Measurements from ENCODE around the gene OR5D18. TPM values are rescaled to one million over a fixed set of nuclear protein-coding genes. Genes with fewer than 3 reads are reported as not detected.
"Not testable (repeated sequence)": the region's sequence is repeated elsewhere in the genome, so short reads cannot be mapped to it uniquely, and the experiment has no call there.

OR5D18 gene
- total and polyA plus RNA-seq, 2 experiments from 2014 or later, result not detected

DNA sequence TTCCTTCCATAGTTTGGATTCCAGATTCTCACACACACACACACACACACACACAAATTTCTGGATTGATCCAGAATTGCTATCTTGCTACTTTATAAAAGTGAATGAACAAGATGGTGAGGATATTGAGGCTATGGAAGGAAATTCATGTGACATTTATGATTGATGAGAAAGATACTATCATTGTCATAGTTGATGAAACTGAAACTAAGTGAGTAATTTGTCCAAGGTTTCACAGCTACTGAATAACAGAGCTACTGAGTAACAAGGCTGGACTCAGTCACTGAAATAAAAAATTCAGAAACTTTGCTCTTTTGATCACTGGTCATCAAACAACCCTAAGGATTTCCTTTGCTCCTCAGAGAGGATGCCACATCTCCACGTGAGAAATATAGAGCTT lies 35.3 kb downstream of the OR5D18 start:
- Mint-ChIP-seq H3K36me3 (ENCODE audit: low read depth) (peaks cover 20% of the 10 kb centered on the region; the same call in 2 of the 3 replicates), H3K9me3 (peaks cover 87% of the 10 kb centered on the region), H3K27me3 (ENCODE audit: insufficient read depth, low read depth, poor library complexity) (no peaks in the 10 kb centered on the region), H3K4me1 (no peaks in the 10 kb centered on the region), H3K27ac (no peak overlapping the region), H3K4me3 (no peak overlapping the region)
- TF ChIP-seq, protein P1, sequence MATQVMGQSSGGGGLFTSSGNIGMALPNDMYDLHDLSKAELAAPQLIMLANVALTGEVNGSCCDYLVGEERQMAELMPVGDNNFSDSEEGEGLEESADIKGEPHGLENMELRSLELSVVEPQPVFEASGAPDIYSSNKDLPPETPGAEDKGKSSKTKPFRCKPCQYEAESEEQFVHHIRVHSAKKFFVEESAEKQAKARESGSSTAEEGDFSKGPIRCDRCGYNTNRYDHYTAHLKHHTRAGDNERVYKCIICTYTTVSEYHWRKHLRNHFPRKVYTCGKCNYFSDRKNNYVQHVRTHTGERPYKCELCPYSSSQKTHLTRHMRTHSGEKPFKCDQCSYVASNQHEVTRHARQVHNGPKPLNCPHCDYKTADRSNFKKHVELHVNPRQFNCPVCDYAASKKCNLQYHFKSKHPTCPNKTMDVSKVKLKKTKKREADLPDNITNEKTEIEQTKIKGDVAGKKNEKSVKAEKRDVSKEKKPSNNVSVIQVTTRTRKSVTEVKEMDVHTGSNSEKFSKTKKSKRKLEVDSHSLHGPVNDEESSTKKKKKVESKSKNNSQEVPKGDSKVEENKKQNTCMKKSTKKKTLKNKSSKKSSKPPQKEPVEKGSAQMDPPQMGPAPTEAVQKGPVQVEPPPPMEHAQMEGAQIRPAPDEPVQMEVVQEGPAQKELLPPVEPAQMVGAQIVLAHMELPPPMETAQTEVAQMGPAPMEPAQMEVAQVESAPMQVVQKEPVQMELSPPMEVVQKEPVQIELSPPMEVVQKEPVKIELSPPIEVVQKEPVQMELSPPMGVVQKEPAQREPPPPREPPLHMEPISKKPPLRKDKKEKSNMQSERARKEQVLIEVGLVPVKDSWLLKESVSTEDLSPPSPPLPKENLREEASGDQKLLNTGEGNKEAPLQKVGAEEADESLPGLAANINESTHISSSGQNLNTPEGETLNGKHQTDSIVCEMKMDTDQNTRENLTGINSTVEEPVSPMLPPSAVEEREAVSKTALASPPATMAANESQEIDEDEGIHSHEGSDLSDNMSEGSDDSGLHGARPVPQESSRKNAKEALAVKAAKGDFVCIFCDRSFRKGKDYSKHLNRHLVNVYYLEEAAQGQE (IDR thresholded peaks at IDR 0.05; ENCODE audit: unreplicated experiment), result no peak
- no peak for TF ChIP-seq ZNF331 (CRISPR knock-in tag; IDR thresholded peaks at IDR 0.05; ENCODE audit: low read depth)
- Histone ChIP-seq H3K27me3 (ENCODE audit: insufficient read depth) (no peaks in the 10 kb centered on the region), H3K79me2 (replicated peaks; ENCODE audit: insufficient read depth) (no peaks in the 10 kb centered on the region), H3K27ac (ENCODE audit: low read depth) (no peak overlapping the region), H2AFZ (no peak overlapping the region), H3K4me2 (no peak overlapping the region), H3K4me3 (no peak overlapping the region), H3F3A (replicated peaks; ENCODE audit: low read depth) (no peaks in the 10 kb centered on the region), H3K9me2 (ENCODE audit: insufficient read depth) (no peaks in the 10 kb centered on the region), H3K4me1 (ENCODE audit: insufficient read depth) (no peaks in the 10 kb centered on the region), H3K36me3 (ENCODE audit: insufficient read depth) (0 out of 2 replicates have a peak, but pooled peaks cover 2% of the 10 kb centered on the region), H4K20me1 (replicated peaks; ENCODE audit: insufficient read depth) (no peaks in the 10 kb centered on the region)
- no peak for ATAC-seq
- no peak for DNase-seq (ENCODE audit: low spot score)

DNA sequence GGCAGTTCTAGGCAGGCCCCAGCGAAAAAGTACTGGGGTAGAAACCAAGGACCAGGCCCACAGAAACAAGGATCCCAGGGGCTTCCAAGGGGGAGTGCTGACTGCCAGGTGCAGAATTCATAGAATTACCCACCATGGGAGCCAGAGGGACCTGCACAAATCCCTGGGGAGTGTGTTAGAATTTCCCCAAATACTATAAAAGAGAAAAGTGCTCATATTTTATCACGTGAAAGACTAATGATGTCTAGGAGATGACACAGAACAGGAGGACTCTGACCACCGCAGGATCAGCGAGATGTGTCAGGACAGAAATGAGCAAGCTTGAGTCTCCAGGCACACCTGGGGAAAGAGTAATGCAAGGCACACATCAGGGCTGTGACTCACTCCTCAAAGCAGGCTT lies 47.9 kb downstream of the OR5D18 start:
- not testable (repeated sequence) for H4K20me1 ChIP-seq (replicated peaks; ENCODE audit: insufficient read depth); H3K36me3 ChIP-seq (ENCODE audit: insufficient read depth); H3K79me2 ChIP-seq (replicated peaks; ENCODE audit: insufficient read depth); H3K9me2 ChIP-seq (ENCODE audit: insufficient read depth); DNase-seq (ENCODE audit: low spot score); H2AFZ ChIP-seq; H3K4me2 ChIP-seq; H3K27ac ChIP-seq (ENCODE audit: low read depth); H3F3A ChIP-seq (replicated peaks; ENCODE audit: low read depth); H3K4me3 ChIP-seq; H3K27me3 ChIP-seq (ENCODE audit: insufficient read depth); H3K27me3 Mint-ChIP-seq (ENCODE audit: insufficient read depth, low read depth, poor library complexity); ATAC-seq; H3K4me1 Mint-ChIP-seq; H3K27ac Mint-ChIP-seq; H3K4me1 ChIP-seq (ENCODE audit: insufficient read depth); H3K4me3 Mint-ChIP-seq
- Mint-ChIP-seq H3K36me3 (ENCODE audit: low read depth) (peaks cover 25% of the 10 kb centered on the region), H3K9me3 (peaks cover 94% of the 10 kb centered on the region)

Small RNA genes within 50 kb of the gene (small RNA-seq; reads per million reads assigned to genes)
- gene AC036111.3 (ENCODE audit: low replicate concordance), result not detected

Other genes starting within 250 kb of the OR5D18 start
- not detected in 2 replicates for gene OR4C16, start 247.5 kb upstream of the OR5D18 start, total RNA-seq (2014; rRNA removed; shearing (Covaris generic))
- gene OR4C16, start 247.5 kb upstream of the OR5D18 start, polyA plus RNA-seq (2016; fragmentation: Nextera tagmentation; extraction: Ambion mirVana), result not detected in 2 replicates
- gene OR4C11, start 212.0 kb upstream of the OR5D18 start, total RNA-seq (2014; rRNA removed; shearing (Covaris generic)), result not detected in 2 replicates
- gene OR4C11, start 212.0 kb upstream of the OR5D18 start, polyA plus RNA-seq (2016; fragmentation: Nextera tagmentation; extraction: Ambion mirVana), result not detected in 2 replicates
- not detected in 2 replicates for gene OR4P4, start 184.5 kb upstream of the OR5D18 start, total RNA-seq (2014; rRNA removed; shearing (Covaris generic))
- not detected in 2 replicates for gene OR4P4, start 184.5 kb upstream of the OR5D18 start, polyA plus RNA-seq (2016; fragmentation: Nextera tagmentation; extraction: Ambion mirVana)
- not detected in 2 replicates for gene OR4S2, start 171.3 kb upstream of the OR5D18 start, total RNA-seq (2014; rRNA removed; shearing (Covaris generic))
- gene OR4S2, start 171.3 kb upstream of the OR5D18 start, polyA plus RNA-seq (2016; fragmentation: Nextera tagmentation; extraction: Ambion mirVana), result not detected in 2 replicates
- not detected in 2 replicates for gene OR4C6, start 157.4 kb upstream of the OR5D18 start, total RNA-seq (2014; rRNA removed; shearing (Covaris generic))
- not detected in 2 replicates for gene OR4C6, start 157.4 kb upstream of the OR5D18 start, polyA plus RNA-seq (2016; fragmentation: Nextera tagmentation; extraction: Ambion mirVana)
- gene OR5D13, start 46.2 kb upstream of the OR5D18 start, total RNA-seq (2014; rRNA removed; shearing (Covaris generic)), result not detected in 2 replicates
- gene OR5D13, start 46.2 kb upstream of the OR5D18 start, polyA plus RNA-seq (2016; fragmentation: Nextera tagmentation; extraction: Ambion mirVana), result not detected in 2 replicates
- not detected in 2 replicates for gene OR5D14, start 24.1 kb upstream of the OR5D18 start, total RNA-seq (2014; rRNA removed; shearing (Covaris generic))
- not detected in 2 replicates for gene OR5D14, start 24.1 kb upstream of the OR5D18 start, polyA plus RNA-seq (2016; fragmentation: Nextera tagmentation; extraction: Ambion mirVana)
- gene OR5L1, start 8.3 kb upstream of the OR5D18 start, total RNA-seq (2014; rRNA removed; shearing (Covaris generic)), result not detected in 2 replicates
- not detected in 2 replicates for gene OR5L1, start 8.3 kb upstream of the OR5D18 start, polyA plus RNA-seq (2016; fragmentation: Nextera tagmentation; extraction: Ambion mirVana)
- not detected in 2 replicates for gene OR5L2, start 7.6 kb downstream of the OR5D18 start, total RNA-seq (2014; rRNA removed; shearing (Covaris generic))
- not detected in 2 replicates for gene OR5L2, start 7.6 kb downstream of the OR5D18 start, polyA plus RNA-seq (2016; fragmentation: Nextera tagmentation; extraction: Ambion mirVana)
- not detected in 2 replicates for gene OR5D16, start 19.1 kb downstream of the OR5D18 start, total RNA-seq (2014; rRNA removed; shearing (Covaris generic))
- not detected in 2 replicates for gene OR5D16, start 19.1 kb downstream of the OR5D18 start, polyA plus RNA-seq (2016; fragmentation: Nextera tagmentation; extraction: Ambion mirVana)
- gene TRIM51, start 63.7 kb downstream of the OR5D18 start, total RNA-seq (2014; rRNA removed; shearing (Covaris generic)), result not detected in 2 replicates
- gene TRIM51, start 63.7 kb downstream of the OR5D18 start, polyA plus RNA-seq (2016; fragmentation: Nextera tagmentation; extraction: Ambion mirVana), result 0.14 and 0.21 TPM in 2 replicates
- gene OR5W2, start 95.0 kb downstream of the OR5D18 start, total RNA-seq (2014; rRNA removed; shearing (Covaris generic)), result not detected in 2 replicates
- not detected in 2 replicates for gene OR5W2, start 95.0 kb downstream of the OR5D18 start, polyA plus RNA-seq (2016; fragmentation: Nextera tagmentation; extraction: Ambion mirVana)
- gene OR5I1, start 116.8 kb downstream of the OR5D18 start, total RNA-seq (2014; rRNA removed; shearing (Covaris generic)), result not detected in 2 replicates
- gene OR5I1, start 116.8 kb downstream of the OR5D18 start, polyA plus RNA-seq (2016; fragmentation: Nextera tagmentation; extraction: Ambion mirVana), result not detected in 2 replicates
- gene OR10AG1, start 150.3 kb downstream of the OR5D18 start, total RNA-seq (2014; rRNA removed; shearing (Covaris generic)), result 0.10 and 0.58 TPM in 2 replicates
- gene OR10AG1, start 150.3 kb downstream of the OR5D18 start, polyA plus RNA-seq (2016; fragmentation: Nextera tagmentation; extraction: Ambion mirVana), result 0.06 TPM in 1 of 2 replicates, not detected in the other
- not detected in 2 replicates for gene OR5F1, start 175.0 kb downstream of the OR5D18 start, total RNA-seq (2014; rRNA removed; shearing (Covaris generic))
- gene OR5F1, start 175.0 kb downstream of the OR5D18 start, polyA plus RNA-seq (2016; fragmentation: Nextera tagmentation; extraction: Ambion mirVana), result not detected in 2 replicates
- not detected in 2 replicates for gene OR5AS1, start 208.0 kb downstream of the OR5D18 start, total RNA-seq (2014; rRNA removed; shearing (Covaris generic))
- not detected in 2 replicates for gene OR5AS1, start 208.0 kb downstream of the OR5D18 start, polyA plus RNA-seq (2016; fragmentation: Nextera tagmentation; extraction: Ambion mirVana)

All from GM23338 (cell line).